ENCODE data around the gene CBLL1. TPM values are rescaled to one million over a fixed set of nuclear protein-coding genes. Genes with fewer than 3 reads are reported as not detected.

CBLL1 gene
- total and polyA plus RNA-seq, 2 of the 4 experiments (the other 2 are of a cell fraction): 15.6 to 19.0 TPM

DNA sequence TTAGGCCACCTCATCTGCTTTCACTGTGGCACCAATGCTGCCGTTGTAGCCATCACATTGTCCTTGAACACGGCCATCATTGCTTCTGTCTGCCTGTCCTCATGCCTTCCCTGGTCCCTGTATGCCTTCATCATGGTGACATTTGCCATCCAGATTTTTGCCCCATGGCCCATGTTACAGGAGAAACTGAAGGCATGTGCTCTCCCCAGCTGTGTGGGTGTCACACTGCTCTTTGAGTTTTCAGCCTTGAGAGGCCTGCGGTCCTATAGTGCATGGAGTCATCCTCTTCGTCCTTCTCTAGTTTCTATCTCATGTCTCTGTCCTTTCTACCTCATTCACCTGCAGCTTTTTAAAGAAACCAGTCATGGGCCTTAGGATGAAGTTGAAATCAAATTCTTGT lies 65.2 kb downstream of the CBLL1 start:
- Histone ChIP-seq H2BK15ac (ENCODE audit: low read depth, low read length) (no peak overlapping the region), H4K20me1 (ENCODE audit: insufficient read depth, low read length) (no peaks in the 10 kb centered on the region), H3K4me1 (ENCODE audit: control insufficient read depth, insufficient read depth, low read length) (no peaks in the 10 kb centered on the region), H3K4me3 (ENCODE audit: insufficient read depth, low read depth, low read length) (no peak overlapping the region), H3K9me1 (ENCODE audit: insufficient read depth, low read length) (no peaks in the 10 kb centered on the region), H2BK5ac (ENCODE audit: low read depth, low read length, poor library complexity, severe bottlenecking) (no peak overlapping the region), H3K18ac (ENCODE audit: low read depth, low read length) (no peak overlapping the region), H2BK120ac (ENCODE audit: low read depth, low read length) (no peak overlapping the region), H3K4me2 (ENCODE audit: low read depth, low read length) (no peak overlapping the region), H2AK9ac (replicated peaks; ENCODE audit: low read depth, low read length, poor library complexity) (no peak overlapping the region), H4K8ac (ENCODE audit: low read depth in 2 of 2, low read length in 2 of 2) (no peak overlapping the region), H3K4ac (ENCODE audit: low read depth, low read length) (no peak overlapping the region), H3K14ac (replicated peaks; ENCODE audit: low read depth, low read length) (no peak overlapping the region), H3K27me3 (ENCODE audit: control insufficient read depth, insufficient read depth, low read length) (peaks cover 2% of the 10 kb centered on the region), H2AK5ac (ENCODE audit: low read depth, low read length) (no peak overlapping the region), H3K36me3 (ENCODE audit: control insufficient read depth, insufficient read depth, low read length) (no peaks in the 10 kb centered on the region), H3K23ac (ENCODE audit: low read depth, low read length) (no peak overlapping the region), H3K56ac (ENCODE audit: extremely low read depth, insufficient read depth, low read length) (no peak overlapping the region), H3K27ac (ENCODE audit: insufficient read depth, low read length) (no peak overlapping the region), H3K9ac (ENCODE audit: low read depth, low read length) (no peak overlapping the region), H4K5ac (ENCODE audit: low read depth, low read length) (no peak overlapping the region), H4K91ac (ENCODE audit: insufficient read depth, low read depth, low read length) (no peak overlapping the region), H2AFZ (replicated peaks; ENCODE audit: low read length, poor library complexity) (peak overlapping the region; percentile 10), H3K9me3 (ENCODE audit: control insufficient read depth, insufficient read depth, low read length) (no peaks in the 10 kb centered on the region), H2BK20ac (ENCODE audit: low read depth, low read length) (no peak overlapping the region), H3K79me1 (ENCODE audit: low read depth in 1 of 2, low read length in 2 of 2) (no peaks in the 10 kb centered on the region)
- no peak for ATAC-seq (ENCODE audit: low read depth)
- dilution Hi-C loops (cut with HindIII; ENCODE audit: low sequenced_read_pairs, unreplicated experiment) (no loop called here), in situ Hi-C loops (cut with MboI; ENCODE audit: low sequenced_read_pairs) (no loop called here), intact Hi-C loops (cut with micrococcal nuclease) (no loop called here)
- no TSS peak for BruUV-seq (replicated peaks)
- DNase-seq: no peak
- POLR2A ChIA-PET (ENCODE audit: unreplicated experiment): no interaction called here
- TF ChIP-seq RFX5 (IDR thresholded peaks at IDR 0.05; ENCODE audit: low read depth, low read length) (no peak), RCOR1 (IDR thresholded peaks at IDR 0.05; ENCODE audit: insufficient replicate concordance, low read length) (no peak), MAZ (IDR thresholded peaks at IDR 0.05; ENCODE audit: borderline replicate concordance, low read depth, low read length) (no peak), SMC3 (IDR thresholded peaks at IDR 0.05; ENCODE audit: low read depth, low read length) (no peak), MAFK (IDR thresholded peaks at IDR 0.05; ENCODE audit: low read depth, low read length) (no peak), NFE2L2 (IDR thresholded peaks at IDR 0.05; ENCODE audit: low read depth, low read length) (no peak), FOS (IDR thresholded peaks at IDR 0.05; ENCODE audit: low read depth, low read length) (no peak), MXI1 (IDR thresholded peaks at IDR 0.05; ENCODE audit: borderline replicate concordance, low read depth, low read length) (no peak), POLR2A (IDR thresholded peaks at IDR 0.05; ENCODE audit: low read depth, low read length) (no peak), RAD21 (IDR thresholded peaks at IDR 0.05; ENCODE audit: low read length) (no peak), BHLHE40 (IDR thresholded peaks at IDR 0.05; ENCODE audit: low read depth, low read length) (no peak), CHD1 (IDR thresholded peaks at IDR 0.05; ENCODE audit: low read depth, low read length) (no peak), CEBPB (IDR thresholded peaks at IDR 0.05; ENCODE audit: low read depth, low read length) (no peak)
- TF ChIP-seq, protein P1, sequence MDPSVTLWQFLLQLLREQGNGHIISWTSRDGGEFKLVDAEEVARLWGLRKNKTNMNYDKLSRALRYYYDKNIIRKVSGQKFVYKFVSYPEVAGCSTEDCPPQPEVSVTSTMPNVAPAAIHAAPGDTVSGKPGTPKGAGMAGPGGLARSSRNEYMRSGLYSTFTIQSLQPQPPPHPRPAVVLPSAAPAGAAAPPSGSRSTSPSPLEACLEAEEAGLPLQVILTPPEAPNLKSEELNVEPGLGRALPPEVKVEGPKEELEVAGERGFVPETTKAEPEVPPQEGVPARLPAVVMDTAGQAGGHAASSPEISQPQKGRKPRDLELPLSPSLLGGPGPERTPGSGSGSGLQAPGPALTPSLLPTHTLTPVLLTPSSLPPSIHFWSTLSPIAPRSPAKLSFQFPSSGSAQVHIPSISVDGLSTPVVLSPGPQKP (IDR thresholded peaks at IDR 0.05; ENCODE audit: borderline replicate concordance, low read depth, low read length): no peak
- TF ChIP-seq, protein P2, sequence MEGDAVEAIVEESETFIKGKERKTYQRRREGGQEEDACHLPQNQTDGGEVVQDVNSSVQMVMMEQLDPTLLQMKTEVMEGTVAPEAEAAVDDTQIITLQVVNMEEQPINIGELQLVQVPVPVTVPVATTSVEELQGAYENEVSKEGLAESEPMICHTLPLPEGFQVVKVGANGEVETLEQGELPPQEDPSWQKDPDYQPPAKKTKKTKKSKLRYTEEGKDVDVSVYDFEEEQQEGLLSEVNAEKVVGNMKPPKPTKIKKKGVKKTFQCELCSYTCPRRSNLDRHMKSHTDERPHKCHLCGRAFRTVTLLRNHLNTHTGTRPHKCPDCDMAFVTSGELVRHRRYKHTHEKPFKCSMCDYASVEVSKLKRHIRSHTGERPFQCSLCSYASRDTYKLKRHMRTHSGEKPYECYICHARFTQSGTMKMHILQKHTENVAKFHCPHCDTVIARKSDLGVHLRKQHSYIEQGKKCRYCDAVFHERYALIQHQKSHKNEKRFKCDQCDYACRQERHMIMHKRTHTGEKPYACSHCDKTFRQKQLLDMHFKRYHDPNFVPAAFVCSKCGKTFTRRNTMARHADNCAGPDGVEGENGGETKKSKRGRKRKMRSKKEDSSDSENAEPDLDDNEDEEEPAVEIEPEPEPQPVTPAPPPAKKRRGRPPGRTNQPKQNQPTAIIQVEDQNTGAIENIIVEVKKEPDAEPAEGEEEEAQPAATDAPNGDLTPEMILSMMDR (conservative IDR thresholded peaks at IDR 0.05; ENCODE audit: low read depth, low read length): no peak
- TF ChIP-seq, protein P3, sequence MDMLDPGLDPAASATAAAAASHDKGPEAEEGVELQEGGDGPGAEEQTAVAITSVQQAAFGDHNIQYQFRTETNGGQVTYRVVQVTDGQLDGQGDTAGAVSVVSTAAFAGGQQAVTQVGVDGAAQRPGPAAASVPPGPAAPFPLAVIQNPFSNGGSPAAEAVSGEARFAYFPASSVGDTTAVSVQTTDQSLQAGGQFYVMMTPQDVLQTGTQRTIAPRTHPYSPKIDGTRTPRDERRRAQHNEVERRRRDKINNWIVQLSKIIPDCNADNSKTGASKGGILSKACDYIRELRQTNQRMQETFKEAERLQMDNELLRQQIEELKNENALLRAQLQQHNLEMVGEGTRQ (IDR thresholded peaks at IDR 0.05; ENCODE audit: low read depth, low read length): no peak
- WGBS, 2 experiments (ENCODE audit: extremely low coverage in 2 of 2, insufficient read length in 1 of 2): 73% methylated on average over 2 of the region's 4 CpGs; no CpG with 5 or more reads in 1 of the 2 experiments
- CTCF ChIA-PET: interaction anchor here (0.9 kb wide), 1 partner anchor 21 kb away, joined by 3 read pairs; no protein-coding TSS in a partner anchor

Measured in IMR-90 (cell line).